Measurements from ENCODE around the gene ZNF837. TPM values are rescaled to one million over a fixed set of nuclear protein-coding genes. Genes with fewer than 3 reads are reported as not detected.

ZNF837 gene
- total RNA-seq, 1 donor, result 4.7 TPM

- Histone ChIP-seq H3K4me3 (ENCODE audit: insufficient read depth, low read length) (no peak overlapping the region), H3K4me2 (ENCODE audit: insufficient read depth, low read length) (no peak overlapping the region), H3K9me3 (ENCODE audit: low read depth, low read length) (peaks cover 24% of the 10 kb centered on the region), H3K27ac (ENCODE audit: low read depth, low read length) (no peak overlapping the region), H3K4me1 (ENCODE audit: insufficient read depth, low read length) (no peaks in the 10 kb centered on the region), H3K27me3 (ENCODE audit: insufficient read depth, low read length) (no peaks in the 10 kb centered on the region), H3K79me2 (ENCODE audit: insufficient read depth, low read length) (peaks cover 5% of the 10 kb centered on the region), H4K20me1 (ENCODE audit: insufficient read depth, low read length) (no peaks in the 10 kb centered on the region), H3K36me3 (ENCODE audit: insufficient read depth, low read length) (peaks cover 44% of the 10 kb centered on the region), H2AFZ (ENCODE audit: low read length) (no peak overlapping the region)
- no peak for DNase-seq (ENCODE audit: insufficient read length, low spot score, missing footprints)
- no peak for TF ChIP-seq CTCF (IDR thresholded peaks at IDR 0.05; ENCODE audit: extremely low read depth, low read depth, low read length)
Measured at GRCh38 chr19:58416604-58417003, 35.8 kb upstream of the ZNF837 start.

- DNase-seq (ENCODE audit: insufficient read length, low spot score, missing footprints), result peak; percentile 87
- H3K36me3 ChIP-seq (ENCODE audit: insufficient read depth, low read length), result no peaks in the 10 kb centered on the region
- no peaks in the 10 kb centered on the region for H3K9me3 ChIP-seq (ENCODE audit: low read depth, low read length)
- no peak for TF ChIP-seq CTCF (IDR thresholded peaks at IDR 0.05; ENCODE audit: extremely low read depth, low read depth, low read length)
- peaks cover 17% of the 10 kb centered on the region for H3K4me1 ChIP-seq (ENCODE audit: insufficient read depth, low read length)
- H4K20me1 ChIP-seq (ENCODE audit: insufficient read depth, low read length), result peaks cover 9% of the 10 kb centered on the region
- peaks cover 39% of the 10 kb centered on the region for H3K79me2 ChIP-seq (ENCODE audit: insufficient read depth, low read length)
- H2AFZ ChIP-seq (ENCODE audit: low read length), result peak overlapping the region; percentile 94
- peak overlapping the region; percentile 88 for H3K27ac ChIP-seq (ENCODE audit: low read depth, low read length)
- peak overlapping the region; percentile 92 for H3K4me2 ChIP-seq (ENCODE audit: insufficient read depth, low read length)
- H3K4me3 ChIP-seq (ENCODE audit: insufficient read depth, low read length), result peak overlapping the region; percentile 96
- H3K27me3 ChIP-seq (ENCODE audit: insufficient read depth, low read length), result no peaks in the 10 kb centered on the region
Measured at GRCh38 chr19:58409010-58409790, 28.4 kb upstream of the ZNF837 start.

GRCh38 chr19:58408152-58409009, 27.6 kb upstream of the ZNF837 start, which contains the start of gene ZNF584:
ZNF584 (plus strand) TSS chr19:58408649; CDS start chr19:58409148, 499 bp downstream.
- peaks cover 9% of the 10 kb centered on the region for H4K20me1 ChIP-seq (ENCODE audit: insufficient read depth, low read length)
- peak; percentile 99 for DNase-seq (ENCODE audit: insufficient read length, low spot score, missing footprints)
- peaks cover 17% of the 10 kb centered on the region for H3K4me1 ChIP-seq (ENCODE audit: insufficient read depth, low read length)
- no peak for TF ChIP-seq CTCF (IDR thresholded peaks at IDR 0.05; ENCODE audit: extremely low read depth, low read depth, low read length)
- no peaks in the 10 kb centered on the region for H3K36me3 ChIP-seq (ENCODE audit: insufficient read depth, low read length)
- H3K9me3 ChIP-seq (ENCODE audit: low read depth, low read length), result no peaks in the 10 kb centered on the region
- peak within 1 kb of the TSS; percentile 94 for H2AFZ ChIP-seq (ENCODE audit: low read length)
- H3K27me3 ChIP-seq (ENCODE audit: insufficient read depth, low read length), result no peaks in the 10 kb centered on the region
- peak within 1 kb of the TSS; percentile 88 for H3K27ac ChIP-seq (ENCODE audit: low read depth, low read length)
- peak within 1 kb of the TSS; percentile 92 for H3K4me2 ChIP-seq (ENCODE audit: insufficient read depth, low read length)
- H3K79me2 ChIP-seq (ENCODE audit: insufficient read depth, low read length), result peaks cover 39% of the 10 kb centered on the region
- peak within 1 kb of the TSS; percentile 96 for H3K4me3 ChIP-seq (ENCODE audit: insufficient read depth, low read length)
